ENCODE data around the gene ASPG. TPM values are rescaled to one million over a fixed set of nuclear protein-coding genes. Genes with fewer than 3 reads are reported as not detected.

Gene ASPG
- total and polyA plus RNA-seq, 2 donors (not counting 1 experiment from before 2014, with no cell fraction given), result not detected

DNA sequence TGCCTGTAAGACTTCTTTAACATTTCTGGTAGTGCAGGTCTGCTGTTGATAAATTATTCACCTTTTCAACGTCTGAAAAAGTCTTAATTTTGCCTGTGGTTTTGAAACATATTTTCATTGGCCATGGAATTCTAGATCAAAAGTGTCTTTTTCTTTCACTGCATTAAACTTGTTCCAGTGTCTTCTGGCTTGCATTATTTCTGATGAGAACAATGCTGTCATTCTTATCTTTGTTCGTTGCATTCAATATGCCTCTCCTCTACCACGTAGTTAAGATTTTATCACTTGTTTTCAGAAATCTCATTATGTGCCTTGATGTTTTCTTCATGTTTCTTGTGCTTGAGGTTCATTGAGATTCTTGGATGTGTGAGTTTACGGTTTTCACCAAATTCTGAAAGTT, 39.5 kb downstream of the ASPG start:
- Histone ChIP-seq H3K27me3 (ENCODE audit: control insufficient read depth, insufficient read depth, low read length) (no peaks in the 10 kb centered on the region), H4K20me1 (ENCODE audit: control insufficient read depth, extremely low read depth, insufficient read depth, low read length) (no peaks in the 10 kb centered on the region), H3K4me3 (replicated peaks in 1 of 4; ENCODE audit: control extremely low read depth in 1 of 4, insufficient read depth in 1 of 4, low read depth in 3 of 4, low read length in 4 of 4) (no peak overlapping the region), H3K9me3 (ENCODE audit: control insufficient read depth, insufficient read depth, low read depth, low read length) (no peaks in the 10 kb centered on the region), H2AFZ (ENCODE audit: low read length) (no peak overlapping the region), H3K27ac (ENCODE audit: insufficient read depth, low read length) (no peak overlapping the region), H3K4me1 (ENCODE audit: control insufficient read depth, extremely low read depth, insufficient read depth, low read length) (no peaks in the 10 kb centered on the region), H3K79me2 (ENCODE audit: control insufficient read depth, insufficient read depth, low read length) (no peaks in the 10 kb centered on the region), H3K4me2 (ENCODE audit: extremely low read depth, insufficient read depth, low read length) (no peak overlapping the region), H3K9ac (ENCODE audit: insufficient read depth, low read length) (no peak overlapping the region), H3K36me3 (ENCODE audit: control insufficient read depth, insufficient read depth, low read length) (no peaks in the 10 kb centered on the region)
- no peak for DNase-seq (ENCODE audit: low read depth in 2 of 2)
- TF ChIP-seq, protein P1, sequence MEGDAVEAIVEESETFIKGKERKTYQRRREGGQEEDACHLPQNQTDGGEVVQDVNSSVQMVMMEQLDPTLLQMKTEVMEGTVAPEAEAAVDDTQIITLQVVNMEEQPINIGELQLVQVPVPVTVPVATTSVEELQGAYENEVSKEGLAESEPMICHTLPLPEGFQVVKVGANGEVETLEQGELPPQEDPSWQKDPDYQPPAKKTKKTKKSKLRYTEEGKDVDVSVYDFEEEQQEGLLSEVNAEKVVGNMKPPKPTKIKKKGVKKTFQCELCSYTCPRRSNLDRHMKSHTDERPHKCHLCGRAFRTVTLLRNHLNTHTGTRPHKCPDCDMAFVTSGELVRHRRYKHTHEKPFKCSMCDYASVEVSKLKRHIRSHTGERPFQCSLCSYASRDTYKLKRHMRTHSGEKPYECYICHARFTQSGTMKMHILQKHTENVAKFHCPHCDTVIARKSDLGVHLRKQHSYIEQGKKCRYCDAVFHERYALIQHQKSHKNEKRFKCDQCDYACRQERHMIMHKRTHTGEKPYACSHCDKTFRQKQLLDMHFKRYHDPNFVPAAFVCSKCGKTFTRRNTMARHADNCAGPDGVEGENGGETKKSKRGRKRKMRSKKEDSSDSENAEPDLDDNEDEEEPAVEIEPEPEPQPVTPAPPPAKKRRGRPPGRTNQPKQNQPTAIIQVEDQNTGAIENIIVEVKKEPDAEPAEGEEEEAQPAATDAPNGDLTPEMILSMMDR (conservative IDR thresholded peaks at IDR 0.05 in 1 of 2, IDR thresholded peaks at IDR 0.05 in 1 of 2; ENCODE audit: low read depth in 1 of 2, low read length in 2 of 2), result no peak
- no peak for TF ChIP-seq EZH2 (IDR thresholded peaks at IDR 0.05; ENCODE audit: low read length, missing control alignments)

DNA sequence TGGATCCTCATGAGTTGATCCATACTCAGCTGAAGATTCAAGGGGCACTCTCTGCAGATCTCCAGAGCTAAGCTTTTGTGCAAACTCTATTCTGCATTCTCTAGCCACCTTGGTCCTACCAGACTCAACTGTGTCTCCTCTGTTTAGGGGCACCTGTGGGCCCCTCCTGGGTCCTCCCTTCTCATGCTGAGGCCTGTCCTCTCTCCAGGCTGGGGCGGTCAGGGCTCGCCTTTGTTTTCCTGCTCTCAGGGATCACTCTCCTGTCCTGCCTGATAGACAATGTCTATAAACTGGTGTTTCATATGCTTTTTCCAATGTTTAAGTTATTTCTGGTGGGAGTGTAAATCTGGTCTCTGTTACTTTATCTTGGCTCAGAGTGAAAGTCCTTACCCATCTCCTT, 41.3 kb downstream of the ASPG start:
- no peaks in the 10 kb centered on the region for H3K79me2 ChIP-seq (ENCODE audit: control insufficient read depth, insufficient read depth, low read length)
- no peaks in the 10 kb centered on the region for H3K9me3 ChIP-seq (ENCODE audit: control insufficient read depth, insufficient read depth, low read depth, low read length)
- no peak overlapping the region for H3K27ac ChIP-seq (ENCODE audit: insufficient read depth, low read length)

GRCh38 chr14:104128981-104129380, 43.5 kb downstream of the ASPG start:
- Histone ChIP-seq H3K79me2 (ENCODE audit: control insufficient read depth, insufficient read depth, low read length) (no peaks in the 10 kb centered on the region), H3K27me3 (ENCODE audit: control insufficient read depth, insufficient read depth, low read length) (no peaks in the 10 kb centered on the region), H2AFZ (ENCODE audit: low read length) (no peak overlapping the region), H3K4me3 (replicated peaks in 1 of 4; ENCODE audit: control extremely low read depth in 1 of 4, insufficient read depth in 1 of 4, low read depth in 3 of 4, low read length in 4 of 4) (no peak overlapping the region), H3K27ac (ENCODE audit: insufficient read depth, low read length) (no peak overlapping the region), H3K9ac (ENCODE audit: insufficient read depth, low read length) (no peak overlapping the region), H3K36me3 (ENCODE audit: control insufficient read depth, insufficient read depth, low read length) (no peaks in the 10 kb centered on the region), H4K20me1 (ENCODE audit: control insufficient read depth, extremely low read depth, insufficient read depth, low read length) (no peaks in the 10 kb centered on the region), H3K4me2 (ENCODE audit: extremely low read depth, insufficient read depth, low read length) (no peak overlapping the region), H3K4me1 (ENCODE audit: control insufficient read depth, extremely low read depth, insufficient read depth, low read length) (no peaks in the 10 kb centered on the region), H3K9me3 (ENCODE audit: control insufficient read depth, insufficient read depth, low read depth, low read length) (no peaks in the 10 kb centered on the region)
- DNase-seq (ENCODE audit: low read depth in 2 of 2), result no peak
- TF ChIP-seq EZH2 (IDR thresholded peaks at IDR 0.05; ENCODE audit: low read length, missing control alignments), result no peak
- TF ChIP-seq, protein P1 (conservative IDR thresholded peaks at IDR 0.05 in 1 of 2, IDR thresholded peaks at IDR 0.05 in 1 of 2; ENCODE audit: low read depth in 1 of 2, low read length in 2 of 2), result no peak

More for the DNA sequence above, 41.3 kb downstream of the ASPG start:
- no peaks in the 10 kb centered on the region for H3K4me1 ChIP-seq (ENCODE audit: control insufficient read depth, extremely low read depth, insufficient read depth, low read length)
- H3K9ac ChIP-seq (ENCODE audit: insufficient read depth, low read length), result no peak overlapping the region
- no peak overlapping the region for H2AFZ ChIP-seq (ENCODE audit: low read length)
- no peak overlapping the region for H3K4me3 ChIP-seq (replicated peaks in 1 of 4; ENCODE audit: control extremely low read depth in 1 of 4, insufficient read depth in 1 of 4, low read depth in 3 of 4, low read length in 4 of 4)
- no peak for TF ChIP-seq EZH2 (IDR thresholded peaks at IDR 0.05; ENCODE audit: low read length, missing control alignments)
- TF ChIP-seq, protein P1 (conservative IDR thresholded peaks at IDR 0.05 in 1 of 2, IDR thresholded peaks at IDR 0.05 in 1 of 2; ENCODE audit: low read depth in 1 of 2, low read length in 2 of 2), result no peak
- no peaks in the 10 kb centered on the region for H3K36me3 ChIP-seq (ENCODE audit: control insufficient read depth, insufficient read depth, low read length)
- no peak overlapping the region for H3K4me2 ChIP-seq (ENCODE audit: extremely low read depth, insufficient read depth, low read length)
- no peaks in the 10 kb centered on the region for H4K20me1 ChIP-seq (ENCODE audit: control insufficient read depth, extremely low read depth, insufficient read depth, low read length)
- DNase-seq (ENCODE audit: low read depth in 2 of 2), result no peak
- H3K27me3 ChIP-seq (ENCODE audit: control insufficient read depth, insufficient read depth, low read length), result no peaks in the 10 kb centered on the region
